LNCaP clone FGC (cell line): ENCODE measurements around the gene ATXN1.

Experiments used
- DNase-seq: peaks from one replicate; pipeline ENCODE4 v3.0.0-alpha.2; 2011; ENCODE audit warnings: low read depth
- H3K4me3 ChIP-seq: 2 replicates; pipeline ENCODE4 v1.5.1; 2011; ENCODE audit warnings: mild to moderate bottlenecking, low read depth, low read length, control low read depth
- TF ChIP-seq, protein P1 (sequence below): IDR thresholded peaks from 2 replicates; pipeline ENCODE4 v1.5.1; 2012; ENCODE audit warnings: mild to moderate bottlenecking; ENCODE audit not compliant: control insufficient read depth, insufficient read depth; ENCODE audit errors: extremely low read depth

ATXN1 gene

DNA sequence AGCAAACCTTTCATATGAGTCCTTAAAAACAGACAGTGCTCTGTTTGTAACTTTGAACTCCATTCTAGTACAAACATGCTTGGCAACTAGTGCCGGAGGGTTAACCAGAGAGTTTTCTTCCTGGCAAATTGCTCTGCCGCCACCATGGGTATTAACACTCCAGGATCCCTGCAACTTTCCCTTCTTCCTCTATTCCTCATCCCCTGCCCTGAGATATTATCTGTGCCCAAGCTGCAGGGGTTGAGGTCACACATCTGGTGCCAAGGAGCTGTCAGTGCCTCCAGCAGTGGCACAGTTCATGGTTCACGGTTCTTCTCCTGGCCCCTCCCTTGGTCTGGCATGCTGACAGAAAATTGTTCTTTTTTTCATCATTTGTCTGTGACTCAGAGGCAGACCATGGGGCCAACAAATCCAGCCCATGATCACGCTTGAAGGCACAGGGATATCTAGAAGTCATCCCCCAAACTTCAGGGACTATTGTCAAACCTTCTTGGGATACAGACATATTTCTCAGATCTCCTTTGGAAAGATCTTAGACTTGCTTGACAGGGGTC, 77.5 kb downstream of the ATXN1 start:
- TF ChIP-seq, protein P1, sequence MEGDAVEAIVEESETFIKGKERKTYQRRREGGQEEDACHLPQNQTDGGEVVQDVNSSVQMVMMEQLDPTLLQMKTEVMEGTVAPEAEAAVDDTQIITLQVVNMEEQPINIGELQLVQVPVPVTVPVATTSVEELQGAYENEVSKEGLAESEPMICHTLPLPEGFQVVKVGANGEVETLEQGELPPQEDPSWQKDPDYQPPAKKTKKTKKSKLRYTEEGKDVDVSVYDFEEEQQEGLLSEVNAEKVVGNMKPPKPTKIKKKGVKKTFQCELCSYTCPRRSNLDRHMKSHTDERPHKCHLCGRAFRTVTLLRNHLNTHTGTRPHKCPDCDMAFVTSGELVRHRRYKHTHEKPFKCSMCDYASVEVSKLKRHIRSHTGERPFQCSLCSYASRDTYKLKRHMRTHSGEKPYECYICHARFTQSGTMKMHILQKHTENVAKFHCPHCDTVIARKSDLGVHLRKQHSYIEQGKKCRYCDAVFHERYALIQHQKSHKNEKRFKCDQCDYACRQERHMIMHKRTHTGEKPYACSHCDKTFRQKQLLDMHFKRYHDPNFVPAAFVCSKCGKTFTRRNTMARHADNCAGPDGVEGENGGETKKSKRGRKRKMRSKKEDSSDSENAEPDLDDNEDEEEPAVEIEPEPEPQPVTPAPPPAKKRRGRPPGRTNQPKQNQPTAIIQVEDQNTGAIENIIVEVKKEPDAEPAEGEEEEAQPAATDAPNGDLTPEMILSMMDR: no peak
- DNase-seq: no peak
- H3K4me3 ChIP-seq: no peak overlapping the region

DNA sequence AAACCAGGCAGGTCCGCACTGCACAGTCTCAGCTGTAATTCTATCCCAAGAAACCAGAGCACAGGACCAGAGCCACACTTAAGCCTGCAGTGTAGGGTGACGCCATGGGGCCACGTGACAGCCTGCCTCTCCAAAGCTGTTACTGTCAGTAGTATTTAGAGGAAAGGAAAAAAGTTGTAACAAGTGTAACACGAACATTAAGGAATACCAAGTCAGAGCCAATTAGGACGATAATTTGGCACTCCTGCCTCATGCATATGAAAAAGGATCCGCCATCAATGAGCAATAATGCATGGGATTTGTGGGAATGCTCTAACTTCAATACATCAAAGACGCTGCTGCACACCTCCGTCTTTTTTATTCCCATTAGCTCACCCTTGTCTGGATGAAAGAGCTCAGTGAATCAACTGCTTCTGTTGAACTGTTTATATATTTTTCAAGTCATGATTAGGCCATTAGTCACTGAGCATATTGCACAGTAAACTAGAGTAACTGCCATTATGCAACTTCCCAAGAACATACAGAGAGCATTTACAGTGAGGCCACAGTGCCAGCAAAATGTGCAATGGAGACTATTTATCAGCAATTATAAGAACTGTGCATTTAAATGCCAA, 79.9 kb downstream of the ATXN1 start:
- no peak for DNase-seq
- TF ChIP-seq, protein P1: no peak
- H3K4me3 ChIP-seq: no peak overlapping the region

DNA sequence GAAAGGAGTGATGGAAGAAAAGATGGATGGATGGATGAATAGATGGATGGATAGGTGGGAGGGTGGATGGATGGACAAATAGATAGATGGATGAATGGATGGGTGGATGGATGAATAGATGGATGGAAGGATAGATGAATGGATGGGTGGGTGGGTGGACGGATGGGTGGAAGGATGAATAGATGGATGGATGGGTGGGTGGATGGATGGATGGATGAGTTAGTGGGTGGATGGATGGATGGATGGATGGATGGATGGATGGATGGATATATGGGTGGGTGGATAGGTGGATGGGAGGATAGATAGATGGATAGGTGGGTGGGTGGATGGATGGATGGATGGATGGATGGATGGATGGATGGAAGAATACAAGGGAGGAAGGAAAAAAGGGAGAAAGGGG, 82.2 kb downstream of the ATXN1 start:
- no peak for DNase-seq
- TF ChIP-seq, protein P1: no peak
- no peak overlapping the region for H3K4me3 ChIP-seq

DNA sequence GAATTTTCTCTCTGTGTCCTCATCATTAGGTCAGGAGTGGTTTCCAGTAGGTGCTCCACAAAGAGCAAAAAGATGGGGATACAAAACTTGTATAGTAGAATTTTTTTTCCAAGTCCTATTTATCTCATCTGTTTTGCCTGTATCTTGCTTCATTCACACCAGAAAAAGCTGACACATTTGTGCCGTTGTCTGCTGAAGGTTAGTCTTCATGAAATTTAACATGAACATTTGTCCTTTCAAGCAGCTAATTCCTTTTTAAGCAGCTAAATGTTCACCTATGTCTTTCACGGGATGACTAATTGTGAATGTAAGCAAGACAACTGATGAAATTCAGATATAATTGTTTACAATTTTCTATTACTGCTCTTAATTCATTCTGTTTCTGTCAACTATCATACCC, 83.8 kb downstream of the ATXN1 start:
- TF ChIP-seq, protein P1: no peak
- no peak overlapping the region for H3K4me3 ChIP-seq
- no peak for DNase-seq

DNA sequence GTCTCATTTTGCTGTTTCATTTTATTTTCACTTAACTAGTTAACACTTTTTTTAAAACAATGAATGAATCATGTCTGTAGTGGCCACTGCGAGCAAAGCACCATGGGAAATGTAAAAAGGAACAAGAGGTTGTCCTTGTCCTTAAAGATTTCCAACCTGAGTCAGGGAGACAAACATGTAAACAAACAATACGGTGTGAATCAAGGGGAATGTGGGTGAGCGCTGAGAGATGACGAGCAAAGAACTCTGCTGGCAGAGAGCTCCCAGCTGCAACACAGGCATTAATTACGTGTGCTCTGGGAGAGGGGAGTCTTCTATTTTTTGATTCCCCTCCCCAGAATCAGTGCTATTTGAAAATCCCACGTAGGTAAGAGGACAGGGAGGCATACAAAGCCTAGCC, 84.3 kb downstream of the ATXN1 start:
- no peak overlapping the region for H3K4me3 ChIP-seq
- DNase-seq: no peak
- TF ChIP-seq, protein P1: no peak

DNA sequence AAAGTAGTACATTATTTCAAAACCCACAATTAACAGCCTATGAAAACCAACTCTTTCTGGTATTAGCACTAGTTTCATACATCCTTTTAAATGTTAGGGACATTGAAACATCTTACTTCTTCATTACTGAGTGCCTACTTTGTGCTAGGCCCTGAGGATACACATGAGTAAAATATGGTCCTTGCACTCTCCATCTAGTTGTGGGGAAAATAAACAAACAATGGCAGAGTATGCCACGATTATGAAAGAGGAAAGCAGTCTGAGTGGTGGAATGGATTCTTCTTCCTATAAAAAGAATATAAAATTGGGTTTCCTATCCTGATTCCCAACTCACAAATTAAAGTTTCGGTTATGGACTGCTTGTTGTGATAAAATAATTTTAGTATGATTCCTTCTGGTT, 84.9 kb downstream of the ATXN1 start:
- DNase-seq: no peak
- TF ChIP-seq, protein P1: no peak
- H3K4me3 ChIP-seq: no peak overlapping the region
